IPS-20b (cell line): ENCODE results near the gene CEP104.
A peak's percentile ranks its signal among the peaks of the same experiment; 100 is the strongest.

Experiments
- H3K27ac ChIP-seq: one replicate; pipeline ENCODE4 v1.5.1; 2013; ENCODE audit warnings: low read length
- H3K27me3 ChIP-seq: 2 replicates; pipeline ENCODE4 v1.6.1; 2013; ENCODE audit warnings: mild to moderate bottlenecking, low read length, inconsistent platforms; ENCODE audit not compliant: insufficient read depth
- H3K36me3 ChIP-seq: 2 replicates; pipeline ENCODE4 v1.6.1; 2013; ENCODE audit warnings: low read depth, mild to moderate bottlenecking, inconsistent platforms, low read length, moderate library complexity; ENCODE audit not compliant: insufficient read depth
- H3K4me1 ChIP-seq: 2 replicates; pipeline ENCODE4 v1.6.1; 2013; ENCODE audit warnings: mild to moderate bottlenecking, control low read depth, inconsistent platforms, low read length, moderate library complexity; ENCODE audit not compliant: insufficient read depth
- H3K4me3 ChIP-seq: 2 replicates; pipeline ENCODE4 v1.5.1; 2013; ENCODE audit warnings: mild to moderate bottlenecking, low read length, inconsistent platforms
- H3K9ac ChIP-seq: 2 replicates; pipeline ENCODE4 v1.6.1; 2013; ENCODE audit warnings: low read depth, mild to moderate bottlenecking, inconsistent platforms, low read length, moderate library complexity
- H3K9me3 ChIP-seq: 2 replicates; pipeline ENCODE4 v1.6.1; 2013; ENCODE audit warnings: mild to moderate bottlenecking, low read depth, low read length, inconsistent platforms; ENCODE audit not compliant: insufficient read depth

Gene CEP104

GRCh38 chr1:3900150-3900968 lies 43.3 kb upstream of the CEP104 start, which contains the start of gene C1orf174:
C1orf174 (minus strand) TSS chr1:3900272; CDS start chr1:3900186, 86 bp downstream.
- H3K27ac ChIP-seq = peak within 1 kb of the TSS; percentile 92
- H3K4me3 ChIP-seq = peak within 1 kb of the TSS; percentile 93
- peaks cover 4% of the 10 kb centered on the region; the same call in 1 of the 2 replicates for H3K4me1 ChIP-seq
- peaks cover under 1% of the 10 kb centered on the region; the same call in 1 of the 2 replicates for H3K36me3 ChIP-seq
- H3K9ac ChIP-seq = peak within 1 kb of the TSS; percentile 95
- H3K27me3 ChIP-seq = no peaks in the 10 kb centered on the region
- H3K9me3 ChIP-seq = no peaks in the 10 kb centered on the region

- Histone ChIP-seq H3K27me3 (no peaks in the 10 kb centered on the region), H3K4me3 (peak overlapping the region; percentile 93), H3K36me3 (peaks cover 6% of the 10 kb centered on the region; the same call in 1 of the 2 replicates), H3K9ac (peak overlapping the region; percentile 95), H3K9me3 (no peaks in the 10 kb centered on the region), H3K4me1 (peaks cover 4% of the 10 kb centered on the region; the same call in 1 of the 2 replicates), H3K27ac (peak overlapping the region; percentile 25)
Measured at GRCh38 chr1:3899754-3900149, 42.7 kb upstream of the CEP104 start.

- Histone ChIP-seq H3K4me3 (peak overlapping the region; percentile 93), H3K4me1 (peaks cover 4% of the 10 kb centered on the region; the same call in 1 of the 2 replicates), H3K27ac (peak overlapping the region; percentile 25), H3K27me3 (no peaks in the 10 kb centered on the region), H3K9me3 (no peaks in the 10 kb centered on the region), H3K9ac (peak overlapping the region; percentile 95), H3K36me3 (peaks cover 6% of the 10 kb centered on the region; the same call in 1 of the 2 replicates)
Measured at GRCh38 chr1:3898994-3899753, 42.2 kb upstream of the CEP104 start.

- peaks cover 4% of the 10 kb centered on the region; the same call in 1 of the 2 replicates for H3K4me1 ChIP-seq
- no peak overlapping the region for H3K9ac ChIP-seq
- peak overlapping the region; percentile 93; the same call in 1 of the 2 replicates for H3K4me3 ChIP-seq
- no peaks in the 10 kb centered on the region for H3K27me3 ChIP-seq
- no peaks in the 10 kb centered on the region for H3K9me3 ChIP-seq
- no peak overlapping the region for H3K27ac ChIP-seq
- peaks cover 6% of the 10 kb centered on the region; the same call in 1 of the 2 replicates for H3K36me3 ChIP-seq
Measured at GRCh38 chr1:3898475-3898735, 41.4 kb upstream of the CEP104 start.

- Histone ChIP-seq H3K9me3 (no peaks in the 10 kb centered on the region), H3K4me1 (peaks cover 4% of the 10 kb centered on the region; the same call in 1 of the 2 replicates), H3K4me3 (no peak overlapping the region), H3K36me3 (peaks cover 12% of the 10 kb centered on the region), H3K9ac (no peak overlapping the region), H3K27me3 (no peaks in the 10 kb centered on the region), H3K27ac (no peak overlapping the region)
Measured at GRCh38 chr1:3896396-3897000, 39.5 kb upstream of the CEP104 start.

- Histone ChIP-seq H3K27me3 (no peaks in the 10 kb centered on the region), H3K4me1 (peaks cover 4% of the 10 kb centered on the region; the same call in 1 of the 2 replicates), H3K9me3 (no peaks in the 10 kb centered on the region), H3K9ac (no peak overlapping the region), H3K4me3 (no peak overlapping the region), H3K27ac (no peak overlapping the region), H3K36me3 (peaks cover 18% of the 10 kb centered on the region)
Measured at GRCh38 chr1:3895951-3896325, 38.9 kb upstream of the CEP104 start.

GRCh38 chr1:3895279-3895950 lies 38.4 kb upstream of the CEP104 start:
- Histone ChIP-seq H3K9ac (no peak overlapping the region), H3K27ac (no peak overlapping the region), H3K27me3 (no peaks in the 10 kb centered on the region), H3K9me3 (no peaks in the 10 kb centered on the region), H3K4me1 (peaks cover 4% of the 10 kb centered on the region; the same call in 1 of the 2 replicates), H3K4me3 (no peak overlapping the region), H3K36me3 (peaks cover 23% of the 10 kb centered on the region)

- Histone ChIP-seq H3K4me1 (peaks cover 4% of the 10 kb centered on the region; the same call in 1 of the 2 replicates), H3K27me3 (no peaks in the 10 kb centered on the region), H3K9me3 (no peaks in the 10 kb centered on the region), H3K36me3 (peaks cover 30% of the 10 kb centered on the region), H3K9ac (no peak overlapping the region), H3K4me3 (no peak overlapping the region), H3K27ac (no peak overlapping the region)
Measured at GRCh38 chr1:3894626-3895278, 37.7 kb upstream of the CEP104 start.

- H3K4me1 ChIP-seq = no peaks in the 10 kb centered on the region
- peaks cover 39% of the 10 kb centered on the region for H3K36me3 ChIP-seq
- no peak overlapping the region for H3K4me3 ChIP-seq
- no peak overlapping the region for H3K27ac ChIP-seq
- H3K27me3 ChIP-seq = no peaks in the 10 kb centered on the region
- H3K9me3 ChIP-seq = no peaks in the 10 kb centered on the region
- H3K9ac ChIP-seq = no peak overlapping the region
Measured at GRCh38 chr1:3893190-3893589, 36.2 kb upstream of the CEP104 start.

DNA sequence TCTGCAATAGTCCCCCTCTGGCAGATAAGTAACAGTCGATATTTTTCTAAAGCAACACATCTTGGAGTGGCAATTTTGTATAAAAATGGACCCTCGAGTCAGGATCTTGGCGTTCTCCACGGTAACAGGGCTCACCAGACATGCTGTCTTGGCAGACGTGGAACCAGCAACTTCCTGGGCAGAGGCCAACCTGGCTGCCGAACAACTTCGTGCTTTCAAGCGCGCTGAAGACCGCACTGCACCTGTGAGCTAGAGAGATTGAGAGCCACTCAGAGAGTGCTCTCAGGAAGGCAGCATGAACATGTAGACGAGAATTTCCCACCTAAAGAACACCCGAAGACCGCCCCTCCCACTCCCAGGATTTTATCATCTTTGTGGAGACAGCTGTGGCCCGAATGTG lies 35.7 kb upstream of the CEP104 start:
- Histone ChIP-seq H3K36me3 (peaks cover 43% of the 10 kb centered on the region), H3K9ac (no peak overlapping the region), H3K27me3 (no peaks in the 10 kb centered on the region), H3K4me1 (no peaks in the 10 kb centered on the region), H3K9me3 (no peaks in the 10 kb centered on the region), H3K4me3 (no peak overlapping the region), H3K27ac (no peak overlapping the region)
